ENCODE data around the gene RFX3. TPM values are rescaled to one million over a fixed set of nuclear protein-coding genes. Genes with fewer than 3 reads are reported as not detected.

Gene RFX3
- total and polyA plus RNA-seq, 2 of the 13 experiments (the other 11 are each of a cell fraction or from before 2014, with no cell fraction given) = 2.7 to 5.3 TPM

DNA sequence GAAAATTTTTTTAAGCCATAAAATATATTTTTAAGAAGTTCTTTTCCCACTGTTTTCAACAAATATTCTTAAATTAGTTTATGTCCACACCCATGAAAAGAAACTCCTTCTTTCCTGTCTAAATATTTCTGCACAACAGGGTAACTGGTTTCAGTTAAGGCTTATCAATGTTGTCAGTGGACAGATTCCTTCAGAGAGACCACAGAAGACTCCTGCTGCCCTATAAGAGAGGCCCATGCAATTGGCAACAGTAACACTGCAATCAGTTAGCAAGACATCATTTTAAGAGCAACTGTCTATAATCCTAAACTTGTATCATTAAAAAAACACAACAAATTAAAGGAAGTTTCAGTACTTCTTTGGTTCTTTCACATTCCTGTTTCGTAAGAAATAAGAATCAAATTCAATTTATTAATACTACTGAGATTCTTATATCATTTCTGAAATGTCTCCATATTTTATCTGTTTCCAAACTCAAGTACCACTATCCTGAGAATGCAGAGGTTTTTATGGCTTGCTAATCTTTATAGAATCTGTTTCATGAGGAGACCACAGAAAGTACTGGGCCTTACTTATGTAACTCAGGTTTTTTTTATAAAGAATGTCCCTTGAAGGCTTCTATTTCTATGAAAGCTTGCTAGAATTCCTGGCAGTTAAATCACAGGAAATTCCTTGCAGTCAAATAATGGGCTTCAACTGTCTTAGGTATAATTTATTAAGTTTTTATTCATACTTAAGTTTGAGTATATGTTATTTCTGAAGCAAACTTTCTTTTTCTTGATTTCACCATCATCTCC lies 240.2 kb downstream of the RFX3 start:
- no peak for TF ChIP-seq ZNF10 (CRISPR knock-in tag; IDR thresholded peaks at IDR 0.05; ENCODE audit: borderline replicate concordance, low read depth)
- TF ChIP-seq, protein P1, sequence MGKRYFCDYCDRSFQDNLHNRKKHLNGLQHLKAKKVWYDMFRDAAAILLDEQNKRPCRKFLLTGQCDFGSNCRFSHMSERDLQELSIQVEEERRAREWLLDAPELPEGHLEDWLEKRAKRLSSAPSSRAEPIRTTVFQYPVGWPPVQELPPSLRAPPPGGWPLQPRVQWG (CRISPR knock-in tag; IDR thresholded peaks at IDR 0.05; ENCODE audit: borderline replicate concordance, low read depth) = no peak
- TF ChIP-seq HNRNPUL1 (IDR thresholded peaks at IDR 0.05; ENCODE audit: low read depth, low read length) = no peak
- no peak for TF ChIP-seq HDAC6 (IDR thresholded peaks at IDR 0.05; ENCODE audit: low read depth, low read length)
- TF ChIP-seq ZNF224 (CRISPR knock-in tag; IDR thresholded peaks at IDR 0.05) = no peak
- no peak for TF ChIP-seq ZNF83 (CRISPR knock-in tag; IDR thresholded peaks at IDR 0.05; ENCODE audit: borderline replicate concordance)
- Histone ChIP-seq H3K4me3 (replicated peaks in 1 of 3; ENCODE audit: insufficient read depth in 1 of 3, low read depth in 2 of 3, low read length in 3 of 3) (no peak overlapping the region), H3K4me1 (ENCODE audit: insufficient read depth, low read length) (no peaks in the 10 kb centered on the region), H4K20me1 (ENCODE audit: insufficient read depth, low read length) (no peaks in the 10 kb centered on the region), H3K36me3 (replicated peaks in 1 of 2; ENCODE audit: control insufficient read depth in 1 of 2, insufficient read depth in 2 of 2, low read length in 2 of 2) (no peaks in the 10 kb centered on the region), H3K9me3 (ENCODE audit: low read length) (no peaks in the 10 kb centered on the region), H3K79me2 (ENCODE audit: insufficient read depth, low read length) (no peaks in the 10 kb centered on the region), H3K9ac (ENCODE audit: insufficient read depth, low read depth, low read length) (no peak overlapping the region), H3K27me3 (ENCODE audit: control insufficient read depth in 1 of 2, insufficient read depth in 2 of 2, low read length in 2 of 2) (no peaks in the 10 kb centered on the region), H2AFZ (ENCODE audit: low read length) (no peak overlapping the region), H3K4me2 (ENCODE audit: low read depth, low read length) (no peak overlapping the region), H3K27ac (ENCODE audit: extremely low read length, insufficient read depth, low read length) (no peak overlapping the region)
- intact Hi-C loops (cut with micrococcal nuclease; ENCODE audit: unreplicated experiment) = no loop called here
- no peak for ATAC-seq
- DNase-seq (ENCODE audit: low spot score) = no peak
- FAIRE-seq = no peak
- in situ Hi-C loops (cut with HindIII; ENCODE audit: extremely low pct_ligation_motif_present, low pct_unique_long_range_greater_than_20kb) = no loop called here
- ChIA-PET POLR2A (no interaction called here), CTCF (ENCODE audit: low intra/inter-chr PET ratio, low total read pairs) (no interaction called here)
- no TSS peak for BruUV-seq (replicated peaks)
- 95% methylated on average over 1 of the region's 1 CpG for WGBS (ENCODE audit: low lambda C conversion rate)

GRCh38 chr9:3282365-3282764 lies 243.4 kb downstream of the RFX3 start:
- Histone ChIP-seq H3K4me3 (replicated peaks in 1 of 3; ENCODE audit: insufficient read depth in 1 of 3, low read depth in 2 of 3, low read length in 3 of 3) (no peak overlapping the region), H2AFZ (ENCODE audit: low read length) (no peak overlapping the region), H3K27ac (ENCODE audit: extremely low read length, insufficient read depth, low read length) (no peak overlapping the region), H3K4me1 (ENCODE audit: insufficient read depth, low read length) (no peaks in the 10 kb centered on the region), H3K9ac (ENCODE audit: insufficient read depth, low read depth, low read length) (no peak overlapping the region), H3K9me3 (ENCODE audit: low read length) (no peaks in the 10 kb centered on the region), H3K4me2 (ENCODE audit: low read depth, low read length) (no peak overlapping the region), H3K36me3 (replicated peaks in 1 of 2; ENCODE audit: control insufficient read depth in 1 of 2, insufficient read depth in 2 of 2, low read length in 2 of 2) (no peaks in the 10 kb centered on the region), H4K20me1 (ENCODE audit: insufficient read depth, low read length) (no peaks in the 10 kb centered on the region), H3K79me2 (ENCODE audit: insufficient read depth, low read length) (no peaks in the 10 kb centered on the region), H3K27me3 (ENCODE audit: control insufficient read depth in 1 of 2, insufficient read depth in 2 of 2, low read length in 2 of 2) (no peaks in the 10 kb centered on the region)
- intact Hi-C loops (cut with micrococcal nuclease; ENCODE audit: unreplicated experiment) = no loop called here
- no TSS peak for BruUV-seq (replicated peaks)
- ChIA-PET CTCF (ENCODE audit: low intra/inter-chr PET ratio, low total read pairs) (no interaction called here), POLR2A (no interaction called here)
- FAIRE-seq = no peak
- no peak for ATAC-seq
- TF ChIP-seq KDM5B (CRISPR knock-in tag; IDR thresholded peaks at IDR 0.05; ENCODE audit: borderline replicate concordance) (no peak), U2AF2 (IDR thresholded peaks at IDR 0.05; ENCODE audit: low read depth, low read length) (no peak), GABPB1 (CRISPR knock-in tag; IDR thresholded peaks at IDR 0.05) (no peak)
- 96% methylated on average over 3 of the region's 3 CpGs for WGBS (ENCODE audit: low lambda C conversion rate)
- no peak for DNase-seq (ENCODE audit: low spot score)
- in situ Hi-C loops (cut with HindIII; ENCODE audit: extremely low pct_ligation_motif_present, low pct_unique_long_range_greater_than_20kb) = no loop called here

All from HepG2 (cell line).